HUES48 (cell line): ENCODE results near the gene ZNF775.

Source experiments
- H3K27ac ChIP-seq: one replicate; pipeline ENCODE4 v1.7.0; 2013; ENCODE audit warnings: low read depth, low read length, inconsistent platforms
- H3K27me3 ChIP-seq: 2 replicates; pipeline ENCODE4 v1.6.1; 2013; ENCODE audit warnings: mild to moderate bottlenecking, low read length; ENCODE audit not compliant: control insufficient read depth, insufficient read depth
- H3K36me3 ChIP-seq: 2 replicates; pipeline ENCODE4 v1.6.1; 2013; ENCODE audit warnings: low read length; ENCODE audit not compliant: control insufficient read depth, insufficient read depth
- H3K4me1 ChIP-seq: 2 replicates; pipeline ENCODE4 v1.6.1; 2013; ENCODE audit warnings: mild to moderate bottlenecking, low read length; ENCODE audit not compliant: control insufficient read depth, insufficient read depth
- H3K4me3 ChIP-seq: 2 replicates; pipeline ENCODE4 v1.5.1; 2013; ENCODE audit warnings: mild to moderate bottlenecking, low read depth, low read length
- H3K9ac ChIP-seq: 2 replicates; pipeline ENCODE4 v1.6.1; 2013; ENCODE audit warnings: mild to moderate bottlenecking, low read depth, low read length, moderate library complexity
- H3K9me3 ChIP-seq: 2 replicates; pipeline ENCODE4 v1.6.1; 2013; ENCODE audit warnings: low read length; ENCODE audit not compliant: control insufficient read depth, insufficient read depth

Gene ZNF775

DNA sequence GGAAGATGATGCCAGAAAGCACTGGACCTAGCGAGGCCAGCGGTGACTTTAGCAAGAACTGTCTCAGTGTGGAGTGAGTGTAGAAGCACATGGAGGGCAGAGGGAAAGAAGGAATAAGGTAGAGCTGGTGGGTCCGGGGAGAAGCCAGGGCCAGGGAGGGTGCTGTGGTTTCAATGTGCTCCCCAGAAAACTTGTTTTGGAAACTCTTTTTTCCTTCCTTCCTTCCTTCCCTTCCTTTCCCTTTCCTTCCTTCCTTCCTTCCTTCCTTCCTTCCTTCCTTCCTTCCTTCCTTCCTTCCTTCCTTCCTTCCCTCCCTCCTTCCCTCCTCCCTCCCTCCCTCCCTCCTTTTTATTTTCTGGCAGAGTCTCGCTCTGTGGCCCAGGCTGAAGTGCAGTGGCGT lies 32.2 kb upstream of the ZNF775 start:
- peaks cover 25% of the 10 kb centered on the region for H3K27me3 ChIP-seq
- H3K4me3 ChIP-seq, result no peak overlapping the region
- H3K9me3 ChIP-seq, result peaks cover 7% of the 10 kb centered on the region; the same call in 1 of the 2 replicates
- H3K36me3 ChIP-seq, result no peaks in the 10 kb centered on the region
- H3K9ac ChIP-seq, result no peak overlapping the region
- peaks cover 14% of the 10 kb centered on the region for H3K4me1 ChIP-seq
- H3K27ac ChIP-seq, result no peak overlapping the region

- Histone ChIP-seq H3K27me3 (no peaks in the 10 kb centered on the region), H3K4me1 (peaks cover 2% of the 10 kb centered on the region; the same call in 1 of the 2 replicates), H3K9me3 (no peaks in the 10 kb centered on the region)
Measured at GRCh38 chr7:150351587-150352194, 27.4 kb upstream of the ZNF775 start.

DNA sequence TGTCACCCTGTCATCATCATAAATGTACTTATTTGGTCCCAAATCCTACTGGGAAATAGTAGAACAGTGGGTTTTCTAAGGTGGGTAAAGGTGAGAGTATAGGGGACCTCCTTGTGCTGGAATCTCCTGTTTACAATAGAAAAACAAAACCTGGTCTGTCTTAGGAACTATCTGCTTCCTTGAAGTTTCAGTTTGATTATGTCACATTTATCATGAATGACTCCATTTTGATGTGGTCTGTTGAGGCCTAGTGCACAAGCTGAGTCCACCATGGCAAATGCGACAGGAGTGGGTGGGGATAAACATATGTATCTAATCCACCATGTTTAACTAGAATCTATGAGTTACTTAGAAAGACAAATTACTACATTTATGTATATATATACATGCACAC lies 23.5 kb upstream of the ZNF775 start:
- Histone ChIP-seq H3K9ac (no peak overlapping the region), H3K9me3 (no peaks in the 10 kb centered on the region), H3K36me3 (no peaks in the 10 kb centered on the region), H3K27me3 (no peaks in the 10 kb centered on the region), H3K4me1 (peaks cover 13% of the 10 kb centered on the region), H3K4me3 (no peak overlapping the region), H3K27ac (no peak overlapping the region)

More at GRCh38 chr7:150351587-150352194, 27.4 kb upstream of the ZNF775 start:
- H3K27ac ChIP-seq, result no peak overlapping the region
- no peak overlapping the region for H3K9ac ChIP-seq
- H3K4me3 ChIP-seq, result no peak overlapping the region
- H3K36me3 ChIP-seq, result no peaks in the 10 kb centered on the region

- H3K4me1 ChIP-seq, result peaks cover 16% of the 10 kb centered on the region
- H3K9ac ChIP-seq, result no peak overlapping the region
- no peaks in the 10 kb centered on the region for H3K36me3 ChIP-seq
- H3K9me3 ChIP-seq, result no peaks in the 10 kb centered on the region
- H3K4me3 ChIP-seq, result no peak overlapping the region
- no peaks in the 10 kb centered on the region for H3K27me3 ChIP-seq
- no peak overlapping the region for H3K27ac ChIP-seq
Measured at GRCh38 chr7:150356265-150356897, 22.7 kb upstream of the ZNF775 start.

DNA sequence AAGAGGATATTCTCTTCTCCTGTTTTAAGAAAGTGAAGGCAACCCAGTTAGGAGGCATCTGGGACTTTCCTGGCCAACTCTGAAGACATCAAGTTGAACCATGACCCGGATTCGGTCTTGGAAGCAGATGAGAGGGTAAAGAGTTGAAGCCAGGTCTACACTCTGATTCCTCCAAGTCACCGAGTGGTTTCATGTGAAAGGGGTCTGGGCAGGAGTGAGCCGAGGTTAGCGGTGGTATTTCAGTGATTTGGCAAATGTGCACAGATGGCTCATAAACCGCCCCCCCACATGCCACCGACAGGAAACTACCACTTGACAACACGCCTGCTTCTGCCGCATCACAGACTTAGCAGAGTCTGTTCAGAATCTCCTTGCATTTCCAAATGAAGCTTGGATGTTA lies 21.9 kb upstream of the ZNF775 start:
- H3K9me3 ChIP-seq, result no peaks in the 10 kb centered on the region
- no peak overlapping the region for H3K4me3 ChIP-seq
- no peaks in the 10 kb centered on the region for H3K36me3 ChIP-seq
- H3K27ac ChIP-seq, result no peak overlapping the region
- no peaks in the 10 kb centered on the region for H3K27me3 ChIP-seq
- H3K9ac ChIP-seq, result no peak overlapping the region
- peaks cover 23% of the 10 kb centered on the region for H3K4me1 ChIP-seq

- Histone ChIP-seq H3K27ac (no peak overlapping the region), H3K9ac (no peak overlapping the region), H3K36me3 (no peaks in the 10 kb centered on the region), H3K4me1 (peaks cover 29% of the 10 kb centered on the region), H3K9me3 (no peaks in the 10 kb centered on the region), H3K4me3 (no peak overlapping the region), H3K27me3 (no peaks in the 10 kb centered on the region)
Measured at GRCh38 chr7:150357771-150358427, 21.2 kb upstream of the ZNF775 start.

- Histone ChIP-seq H3K36me3 (no peaks in the 10 kb centered on the region), H3K9me3 (no peaks in the 10 kb centered on the region), H3K27me3 (no peaks in the 10 kb centered on the region), H3K9ac (no peak overlapping the region), H3K27ac (no peak overlapping the region), H3K4me3 (no peak overlapping the region), H3K4me1 (peaks cover 33% of the 10 kb centered on the region)
Measured at GRCh38 chr7:150358433-150358832, 20.7 kb upstream of the ZNF775 start.

DNA sequence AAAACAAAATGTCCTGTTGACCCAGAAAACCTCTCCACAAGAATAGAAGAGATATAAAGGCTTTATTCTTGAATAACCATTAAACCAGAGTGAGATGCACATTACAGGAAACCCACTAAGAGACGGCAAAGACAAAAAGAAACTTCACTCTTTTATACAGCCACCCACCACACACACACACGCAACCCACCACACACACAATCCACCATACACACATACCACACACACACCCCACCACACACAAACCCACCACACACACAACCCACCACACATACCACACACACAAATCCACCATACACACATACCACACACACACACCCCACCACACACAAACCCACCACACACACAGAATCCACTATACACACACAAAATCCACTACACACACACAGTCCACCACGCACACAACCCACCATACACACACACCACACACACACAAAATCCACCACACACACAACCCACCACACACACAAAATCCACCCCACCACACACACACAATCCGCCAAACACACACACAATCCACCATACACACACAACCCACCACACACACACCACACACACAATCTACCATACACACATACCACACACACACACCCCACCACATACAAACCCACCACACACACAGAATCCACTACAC lies 20.0 kb upstream of the ZNF775 start:
- Histone ChIP-seq H3K27ac (no peak overlapping the region), H3K9ac (no peak overlapping the region), H3K4me1 (peaks cover 36% of the 10 kb centered on the region), H3K4me3 (no peak overlapping the region), H3K9me3 (no peaks in the 10 kb centered on the region), H3K27me3 (no peaks in the 10 kb centered on the region), H3K36me3 (no peaks in the 10 kb centered on the region)

GRCh38 chr7:150359622-150360362 lies 19.3 kb upstream of the ZNF775 start:
- Histone ChIP-seq H3K27ac (no peak overlapping the region), H3K9ac (no peak overlapping the region), H3K36me3 (no peaks in the 10 kb centered on the region), H3K4me1 (peaks cover 36% of the 10 kb centered on the region), H3K4me3 (no peak overlapping the region), H3K9me3 (no peaks in the 10 kb centered on the region), H3K27me3 (no peaks in the 10 kb centered on the region)

GRCh38 chr7:150360363-150361058 lies 18.6 kb upstream of the ZNF775 start:
- H3K9ac ChIP-seq, result no peak overlapping the region
- no peaks in the 10 kb centered on the region for H3K9me3 ChIP-seq
- no peaks in the 10 kb centered on the region for H3K27me3 ChIP-seq
- H3K36me3 ChIP-seq, result no peaks in the 10 kb centered on the region
- peaks cover 36% of the 10 kb centered on the region for H3K4me1 ChIP-seq
- no peak overlapping the region for H3K4me3 ChIP-seq
- no peak overlapping the region for H3K27ac ChIP-seq
